K562 (cell line): Measurements from ENCODE around the gene TMC6. TPM values are rescaled to one million over a fixed set of nuclear protein-coding genes. Genes with fewer than 3 reads are reported as not detected.

Source experiments
- CBFB ChIP-seq: sonication (generic); formaldehyde crosslinking; IDR thresholded peaks from 2 replicates; pipeline ENCODE4 v1.4.0; 2020; ENCODE audit warnings: mild to moderate bottlenecking, missing genetic modification reagents
- HNRNPUL1 ChIP-seq: fragments of 200-400 bp; formaldehyde crosslinking; IDR thresholded peaks from 2 replicates; pipeline ENCODE4 v1.6.1; 2017; ENCODE audit warnings: low read length
- JUN ChIP-seq, 2 experiments: sonication (generic) in 1 of 2; formaldehyde crosslinking in 1 of 2; IDR thresholded peaks; 2 replicates each; pipeline versions ENCODE4 v1.6.1 to v1.8.0; 2012 to 2022; ENCODE audit warnings: borderline replicate concordance in 2 of 2, mild to moderate bottlenecking in 2 of 2, improper control_type of control experiment in 1 of 2, low read depth in 1 of 2, low read length in 1 of 2, missing genetic modification reagents in 1 of 2
- POLR2AphosphoS5 ChIP-seq: IDR thresholded peaks from 2 replicates; pipeline ENCODE4 v1.6.1; 2011; ENCODE audit warnings: mild to moderate bottlenecking, low read depth, low read length, moderate library complexity; ENCODE audit not compliant: control insufficient read depth, insufficient read depth
- XRCC4 ChIP-seq: IDR thresholded peaks from one replicate; pipeline ENCODE4 v1.6.1; 2011; ENCODE audit not compliant: insufficient read depth, insufficient read length; ENCODE audit errors: extremely low read depth
- ZKSCAN3 ChIP-seq: fragments of 250-450 bp; sonication (Bioruptor Pico); IDR thresholded peaks from 2 replicates; pipeline ENCODE4 v1.4.0; 2020
- ZNF668 ChIP-seq: fragments of 250-450 bp; sonication (Bioruptor Pico); IDR thresholded peaks from 2 replicates; pipeline ENCODE4 v1.8.0; 2022; ENCODE audit warnings: mild to moderate bottlenecking, inconsistent platforms
- ZNF717 ChIP-seq: fragments of 250-450 bp; sonication (Bioruptor Pico); IDR thresholded peaks from 2 replicates; pipeline ENCODE4 v1.5.0; 2021
- polyA plus RNA-seq, 8 experiments: library from polyadenylated mRNA; depleted of rRNA in 4 of 8; stranded (reverse) in 5 of 8; unstranded in 3 of 8; fragments of >200 nt; fragmentation: Nextera tagmentation in 2 of 8; fragmentation: Illumina TruSeq in 1 of 8; extraction: Ambion mirVana in 2 of 8; extraction: Trizol in 1 of 8; gene quantifications; 2 replicates each; pipeline versions ENCODE4 v1.2.1 to v1.2.3, GENCODE V29; 2011 to 2014; ENCODE audit warnings: inconsistent platforms in 1 of 8, missing spikeins in 1 of 8
- total RNA-seq, 7 experiments: library from RNA; depleted of rRNA in 6 of 7; stranded (reverse); fragments of >200 nt in 6 of 7; fragmentation: Illumina TruSeq in 2 of 7; extraction: Trizol in 2 of 7; gene quantifications; 2 replicates each; pipeline versions ENCODE4 v1.2.1 to v1.2.3, GENCODE V29; 2011 to 2021; ENCODE audit warnings: low replicate concordance in 1 of 7
- TF ChIP-seq, protein P1 (sequence below): fragments of 450-650 bp; IDR thresholded peaks from 2 replicates; pipeline ENCODE4 v1.7.0; 2016; ENCODE audit warnings: borderline replicate concordance
- TF ChIP-seq, protein P2 (sequence below): sonication (generic); formaldehyde crosslinking; IDR thresholded peaks from 2 replicates; pipeline ENCODE4 v1.8.1; 2023; ENCODE audit warnings: mild to moderate bottlenecking, missing genetic modification reagents
- TF ChIP-seq, protein P3 (sequence below): sonication (generic); formaldehyde crosslinking; IDR thresholded peaks from 2 replicates; pipeline ENCODE4 v1.8.0; 2023; ENCODE audit warnings: missing genetic modification reagents, mild to moderate bottlenecking, borderline replicate concordance

The TMC6 gene
- total and polyA plus RNA-seq, 9 of the 15 experiments (the other 6 are each of a cell fraction or from before 2014, with no cell fraction given): 4.1 to 351 (median 66.9) TPM

DNA sequence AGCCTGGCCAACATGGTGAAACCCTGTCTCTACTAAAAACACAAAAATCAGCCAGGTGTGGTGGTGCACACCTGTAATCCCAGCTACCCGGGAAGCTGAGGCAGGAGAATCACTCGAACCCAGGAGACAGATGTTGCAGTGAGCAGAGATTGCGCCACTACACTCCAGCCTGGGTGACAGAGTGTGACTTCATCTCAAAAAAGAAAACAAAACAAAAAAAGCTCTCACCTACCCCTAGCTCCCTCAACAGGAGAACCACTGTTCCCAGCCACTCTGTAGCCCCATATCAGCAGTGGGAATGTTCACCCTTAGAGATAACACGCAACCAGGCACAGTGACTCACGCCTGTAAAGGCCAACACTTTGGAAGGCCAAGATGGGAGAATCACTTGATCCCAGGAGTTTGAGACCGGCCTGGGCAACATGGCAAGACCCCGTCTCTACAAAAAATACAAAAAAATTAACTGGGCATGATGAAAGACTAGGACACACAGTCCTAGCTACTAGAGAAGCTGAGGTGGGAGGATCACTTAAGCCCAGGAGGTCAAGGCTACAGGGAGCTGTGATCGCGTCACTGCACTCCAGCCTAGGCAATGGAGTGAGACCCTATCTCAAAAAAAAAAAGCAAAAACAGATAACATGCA, 7.4 kb upstream of the TMC6 start (continued):
- TF ChIP-seq HNRNPUL1: no peak
- no peak for TF ChIP-seq ZNF668 (CRISPR knock-in tag)
- no peak for TF ChIP-seq XRCC4
- TF ChIP-seq, protein P1, sequence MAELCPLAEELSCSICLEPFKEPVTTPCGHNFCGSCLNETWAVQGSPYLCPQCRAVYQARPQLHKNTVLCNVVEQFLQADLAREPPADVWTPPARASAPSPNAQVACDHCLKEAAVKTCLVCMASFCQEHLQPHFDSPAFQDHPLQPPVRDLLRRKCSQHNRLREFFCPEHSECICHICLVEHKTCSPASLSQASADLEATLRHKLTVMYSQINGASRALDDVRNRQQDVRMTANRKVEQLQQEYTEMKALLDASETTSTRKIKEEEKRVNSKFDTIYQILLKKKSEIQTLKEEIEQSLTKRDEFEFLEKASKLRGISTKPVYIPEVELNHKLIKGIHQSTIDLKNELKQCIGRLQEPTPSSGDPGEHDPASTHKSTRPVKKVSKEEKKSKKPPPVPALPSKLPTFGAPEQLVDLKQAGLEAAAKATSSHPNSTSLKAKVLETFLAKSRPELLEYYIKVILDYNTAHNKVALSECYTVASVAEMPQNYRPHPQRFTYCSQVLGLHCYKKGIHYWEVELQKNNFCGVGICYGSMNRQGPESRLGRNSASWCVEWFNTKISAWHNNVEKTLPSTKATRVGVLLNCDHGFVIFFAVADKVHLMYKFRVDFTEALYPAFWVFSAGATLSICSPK: no peak
- TF ChIP-seq ZNF717: no peak
- no peak for TF ChIP-seq CBFB (CRISPR knock-in tag)
- TF ChIP-seq, protein P2, sequence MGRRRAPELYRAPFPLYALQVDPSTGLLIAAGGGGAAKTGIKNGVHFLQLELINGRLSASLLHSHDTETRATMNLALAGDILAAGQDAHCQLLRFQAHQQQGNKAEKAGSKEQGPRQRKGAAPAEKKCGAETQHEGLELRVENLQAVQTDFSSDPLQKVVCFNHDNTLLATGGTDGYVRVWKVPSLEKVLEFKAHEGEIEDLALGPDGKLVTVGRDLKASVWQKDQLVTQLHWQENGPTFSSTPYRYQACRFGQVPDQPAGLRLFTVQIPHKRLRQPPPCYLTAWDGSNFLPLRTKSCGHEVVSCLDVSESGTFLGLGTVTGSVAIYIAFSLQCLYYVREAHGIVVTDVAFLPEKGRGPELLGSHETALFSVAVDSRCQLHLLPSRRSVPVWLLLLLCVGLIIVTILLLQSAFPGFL: no peak
- no peak for TF ChIP-seq POLR2AphosphoS5
- no peak for TF ChIP-seq ZKSCAN3
- peak; percentile 85 for TF ChIP-seq JUN (IDR thresholded peaks at IDR 0.05; ENCODE audit: borderline replicate concordance, low read depth, low read length)
- TF ChIP-seq JUN (CRISPR knock-in tag; IDR thresholded peaks at IDR 0.05; ENCODE audit: borderline replicate concordance): 0 out of 2 replicates have a peak, but pooled peaks have one; percentile 41
- TF ChIP-seq, protein P3, sequence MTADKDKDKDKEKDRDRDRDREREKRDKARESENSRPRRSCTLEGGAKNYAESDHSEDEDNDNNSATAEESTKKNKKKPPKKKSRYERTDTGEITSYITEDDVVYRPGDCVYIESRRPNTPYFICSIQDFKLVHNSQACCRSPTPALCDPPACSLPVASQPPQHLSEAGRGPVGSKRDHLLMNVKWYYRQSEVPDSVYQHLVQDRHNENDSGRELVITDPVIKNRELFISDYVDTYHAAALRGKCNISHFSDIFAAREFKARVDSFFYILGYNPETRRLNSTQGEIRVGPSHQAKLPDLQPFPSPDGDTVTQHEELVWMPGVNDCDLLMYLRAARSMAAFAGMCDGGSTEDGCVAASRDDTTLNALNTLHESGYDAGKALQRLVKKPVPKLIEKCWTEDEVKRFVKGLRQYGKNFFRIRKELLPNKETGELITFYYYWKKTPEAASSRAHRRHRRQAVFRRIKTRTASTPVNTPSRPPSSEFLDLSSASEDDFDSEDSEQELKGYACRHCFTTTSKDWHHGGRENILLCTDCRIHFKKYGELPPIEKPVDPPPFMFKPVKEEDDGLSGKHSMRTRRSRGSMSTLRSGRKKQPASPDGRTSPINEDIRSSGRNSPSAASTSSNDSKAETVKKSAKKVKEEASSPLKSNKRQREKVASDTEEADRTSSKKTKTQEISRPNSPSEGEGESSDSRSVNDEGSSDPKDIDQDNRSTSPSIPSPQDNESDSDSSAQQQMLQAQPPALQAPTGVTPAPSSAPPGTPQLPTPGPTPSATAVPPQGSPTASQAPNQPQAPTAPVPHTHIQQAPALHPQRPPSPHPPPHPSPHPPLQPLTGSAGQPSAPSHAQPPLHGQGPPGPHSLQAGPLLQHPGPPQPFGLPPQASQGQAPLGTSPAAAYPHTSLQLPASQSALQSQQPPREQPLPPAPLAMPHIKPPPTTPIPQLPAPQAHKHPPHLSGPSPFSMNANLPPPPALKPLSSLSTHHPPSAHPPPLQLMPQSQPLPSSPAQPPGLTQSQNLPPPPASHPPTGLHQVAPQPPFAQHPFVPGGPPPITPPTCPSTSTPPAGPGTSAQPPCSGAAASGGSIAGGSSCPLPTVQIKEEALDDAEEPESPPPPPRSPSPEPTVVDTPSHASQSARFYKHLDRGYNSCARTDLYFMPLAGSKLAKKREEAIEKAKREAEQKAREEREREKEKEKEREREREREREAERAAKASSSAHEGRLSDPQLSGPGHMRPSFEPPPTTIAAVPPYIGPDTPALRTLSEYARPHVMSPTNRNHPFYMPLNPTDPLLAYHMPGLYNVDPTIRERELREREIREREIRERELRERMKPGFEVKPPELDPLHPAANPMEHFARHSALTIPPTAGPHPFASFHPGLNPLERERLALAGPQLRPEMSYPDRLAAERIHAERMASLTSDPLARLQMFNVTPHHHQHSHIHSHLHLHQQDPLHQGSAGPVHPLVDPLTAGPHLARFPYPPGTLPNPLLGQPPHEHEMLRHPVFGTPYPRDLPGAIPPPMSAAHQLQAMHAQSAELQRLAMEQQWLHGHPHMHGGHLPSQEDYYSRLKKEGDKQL (CRISPR knock-in tag): no peak
